Cardiac muscle cell (in vitro differentiated cells and primary cell): ENCODE measurements around the gene TENT5C. TPM values are rescaled to one million over a fixed set of nuclear protein-coding genes. Genes with fewer than 3 reads are reported as not detected.

Source experiments
- DNase-seq, 2 donors: peaks; one replicate each; pipeline versions ENCODE4 v3.0.0 to v3.0.0-alpha.2; 2010 to 2017; ENCODE audit warnings: low read depth in 1 of 2, low spot score in 1 of 2
- H3K27ac ChIP-seq: fragments of 200-600 bp; sonication (generic); 2 replicates; pipeline ENCODE4 v1.5.1; 2016
- H3K27me3 ChIP-seq: fragments of 200-600 bp; sonication (generic); 2 replicates; pipeline ENCODE4 v1.6.0; 2016; ENCODE audit warnings: control low read depth
- H3K36me3 ChIP-seq: fragments of 200-600 bp; sonication (generic); 2 replicates; pipeline ENCODE4 v1.5.1; 2016; ENCODE audit warnings: control low read depth
- H3K4me1 ChIP-seq: fragments of 200-600 bp; sonication (generic); 2 replicates; pipeline ENCODE4 v1.8.1; 2017; ENCODE audit warnings: low read depth, mild to moderate bottlenecking, mixed run types
- H3K4me3 ChIP-seq: fragments of 200-600 bp; sonication (generic); 2 replicates; pipeline ENCODE4 v1.5.1; 2016; ENCODE audit warnings: mild to moderate bottlenecking
- H3K9me3 ChIP-seq: fragments of 200-600 bp; sonication (generic); 2 replicates; pipeline ENCODE4 v1.5.1; 2017; ENCODE audit warnings: low read depth, mild to moderate bottlenecking, control low read depth
- polyA plus RNA-seq: library from polyadenylated mRNA; unstranded; fragments of >200 nt; fragmentation: Nextera tagmentation; extraction: Ambion mirVana; gene quantifications from 2 replicates; pipeline ENCODE4 v1.2.1, GENCODE V29; 2016
- total RNA-seq: library from RNA; depleted of rRNA; stranded (reverse); fragments of >200 nt; gene quantifications from 2 replicates; pipeline ENCODE4 v1.2.3, GENCODE V29; 2016
- TF ChIP-seq, protein P1 (sequence below): IDR thresholded peaks from 2 replicates; pipeline ENCODE4 v1.5.1; 2012; ENCODE audit warnings: low read depth, mild to moderate bottlenecking, low read length

The TENT5C gene
- total and polyA plus RNA-seq, 2 experiments from 2014 or later = 0.63 to 1.1 TPM

DNA sequence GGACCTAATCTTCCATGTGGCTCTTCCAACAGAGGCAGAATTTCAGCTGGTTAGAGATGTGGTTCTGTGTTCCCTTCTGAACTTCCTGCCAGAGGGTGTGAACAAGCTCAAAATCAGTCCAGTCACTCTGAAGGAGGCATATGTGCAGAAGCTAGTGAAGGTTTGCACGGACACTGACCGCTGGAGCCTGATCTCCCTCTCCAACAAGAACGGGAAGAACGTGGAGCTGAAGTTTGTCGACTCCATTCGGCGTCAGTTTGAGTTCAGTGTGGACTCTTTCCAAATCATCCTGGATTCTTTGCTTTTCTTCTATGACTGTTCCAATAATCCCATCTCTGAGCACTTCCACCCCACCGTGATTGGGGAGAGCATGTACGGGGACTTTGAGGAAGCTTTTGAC, 17.3 kb downstream of the TENT5C start:
- no peaks in the 10 kb centered on the region for H3K27me3 ChIP-seq

DNA sequence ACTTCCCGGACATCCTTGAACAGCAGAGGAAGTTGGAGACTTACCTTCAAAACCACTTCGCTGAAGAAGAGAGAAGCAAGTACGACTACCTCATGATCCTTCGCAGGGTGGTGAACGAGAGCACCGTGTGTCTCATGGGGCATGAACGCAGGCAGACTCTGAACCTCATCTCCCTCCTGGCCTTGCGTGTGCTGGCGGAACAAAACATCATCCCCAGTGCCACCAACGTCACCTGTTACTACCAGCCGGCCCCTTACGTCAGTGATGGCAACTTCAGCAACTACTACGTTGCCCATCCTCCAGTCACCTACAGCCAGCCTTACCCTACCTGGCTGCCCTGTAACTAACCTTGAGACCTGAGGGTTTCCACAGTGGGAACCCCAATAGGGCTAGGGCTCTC, 17.9 kb downstream of the TENT5C start:
- H3K27me3 ChIP-seq = no peaks in the 10 kb centered on the region
- H3K4me3 ChIP-seq = no peak overlapping the region
- TF ChIP-seq, protein P1, sequence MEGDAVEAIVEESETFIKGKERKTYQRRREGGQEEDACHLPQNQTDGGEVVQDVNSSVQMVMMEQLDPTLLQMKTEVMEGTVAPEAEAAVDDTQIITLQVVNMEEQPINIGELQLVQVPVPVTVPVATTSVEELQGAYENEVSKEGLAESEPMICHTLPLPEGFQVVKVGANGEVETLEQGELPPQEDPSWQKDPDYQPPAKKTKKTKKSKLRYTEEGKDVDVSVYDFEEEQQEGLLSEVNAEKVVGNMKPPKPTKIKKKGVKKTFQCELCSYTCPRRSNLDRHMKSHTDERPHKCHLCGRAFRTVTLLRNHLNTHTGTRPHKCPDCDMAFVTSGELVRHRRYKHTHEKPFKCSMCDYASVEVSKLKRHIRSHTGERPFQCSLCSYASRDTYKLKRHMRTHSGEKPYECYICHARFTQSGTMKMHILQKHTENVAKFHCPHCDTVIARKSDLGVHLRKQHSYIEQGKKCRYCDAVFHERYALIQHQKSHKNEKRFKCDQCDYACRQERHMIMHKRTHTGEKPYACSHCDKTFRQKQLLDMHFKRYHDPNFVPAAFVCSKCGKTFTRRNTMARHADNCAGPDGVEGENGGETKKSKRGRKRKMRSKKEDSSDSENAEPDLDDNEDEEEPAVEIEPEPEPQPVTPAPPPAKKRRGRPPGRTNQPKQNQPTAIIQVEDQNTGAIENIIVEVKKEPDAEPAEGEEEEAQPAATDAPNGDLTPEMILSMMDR = no peak
- no peak for DNase-seq
- H3K9me3 ChIP-seq = no peaks in the 10 kb centered on the region
- H3K36me3 ChIP-seq = no peaks in the 10 kb centered on the region
- no peaks in the 10 kb centered on the region for H3K4me1 ChIP-seq
- H3K27ac ChIP-seq = no peak overlapping the region

More for the DNA sequence above, 17.3 kb downstream of the TENT5C start:
- H3K4me3 ChIP-seq = no peak overlapping the region
- H3K36me3 ChIP-seq = no peaks in the 10 kb centered on the region
- no peaks in the 10 kb centered on the region for H3K4me1 ChIP-seq
- no peaks in the 10 kb centered on the region for H3K9me3 ChIP-seq
- TF ChIP-seq, protein P1 = no peak
- no peak overlapping the region for H3K27ac ChIP-seq
- DNase-seq = no peak

DNA sequence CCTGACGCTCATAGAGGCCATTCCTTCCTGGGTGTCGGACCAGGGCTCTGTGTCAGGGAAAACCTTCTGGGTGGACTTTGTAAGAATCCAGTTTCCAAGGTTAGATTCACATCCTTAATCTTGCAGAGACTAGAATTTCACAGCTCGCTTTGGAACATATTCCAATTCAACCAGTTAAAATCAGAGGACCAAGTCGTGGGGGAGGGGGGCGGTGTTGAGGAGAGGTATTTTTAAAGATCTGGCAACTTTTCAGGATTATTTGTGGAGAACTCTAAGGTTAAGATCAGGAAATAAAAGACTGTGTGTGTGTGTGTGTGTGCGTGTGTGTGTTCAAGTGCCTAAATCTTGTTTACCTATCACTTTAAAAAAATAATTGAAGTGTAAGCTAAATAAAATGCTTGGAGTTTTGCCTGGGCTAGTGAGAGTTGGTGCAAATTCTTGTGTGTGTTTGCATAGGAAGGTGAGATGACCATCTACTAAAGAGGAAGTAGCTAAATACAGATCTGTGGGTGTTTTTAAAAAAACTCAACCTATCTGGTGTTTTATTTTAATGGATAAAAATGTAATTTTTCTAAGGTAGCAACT, 21.8 kb downstream of the TENT5C start:
- no peak for DNase-seq
- no peaks in the 10 kb centered on the region for H3K27me3 ChIP-seq
- H3K27ac ChIP-seq = no peak overlapping the region
- no peaks in the 10 kb centered on the region for H3K36me3 ChIP-seq
- TF ChIP-seq, protein P1 = no peak
- H3K4me1 ChIP-seq = peaks cover 14% of the 10 kb centered on the region
- H3K4me3 ChIP-seq = no peak overlapping the region
- H3K9me3 ChIP-seq = no peaks in the 10 kb centered on the region

DNA sequence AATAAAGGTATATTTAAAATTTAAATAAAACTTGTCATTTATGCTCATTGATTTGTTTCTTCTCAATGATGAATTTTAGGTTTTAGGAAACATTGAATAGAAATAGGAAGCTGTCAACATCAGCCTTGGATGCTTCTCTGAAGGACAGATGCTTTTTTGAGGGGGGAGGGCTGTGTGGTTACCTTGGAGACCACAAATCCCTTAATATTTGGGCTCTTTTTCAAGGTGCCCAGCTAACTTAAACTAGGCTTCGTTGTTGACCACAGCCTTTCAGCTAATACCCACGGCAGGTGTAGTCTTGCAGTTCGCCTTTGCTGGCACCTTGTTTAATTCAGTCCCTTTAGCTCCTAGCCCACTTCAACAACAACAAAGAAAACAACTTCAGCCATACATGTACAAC, 22.5 kb downstream of the TENT5C start:
- DNase-seq = no peak
- no peak overlapping the region for H3K4me3 ChIP-seq
- peaks cover 14% of the 10 kb centered on the region for H3K4me1 ChIP-seq
- no peaks in the 10 kb centered on the region for H3K36me3 ChIP-seq
- no peak overlapping the region for H3K27ac ChIP-seq
- no peaks in the 10 kb centered on the region for H3K9me3 ChIP-seq
- TF ChIP-seq, protein P1 = no peak
- no peaks in the 10 kb centered on the region for H3K27me3 ChIP-seq

DNA sequence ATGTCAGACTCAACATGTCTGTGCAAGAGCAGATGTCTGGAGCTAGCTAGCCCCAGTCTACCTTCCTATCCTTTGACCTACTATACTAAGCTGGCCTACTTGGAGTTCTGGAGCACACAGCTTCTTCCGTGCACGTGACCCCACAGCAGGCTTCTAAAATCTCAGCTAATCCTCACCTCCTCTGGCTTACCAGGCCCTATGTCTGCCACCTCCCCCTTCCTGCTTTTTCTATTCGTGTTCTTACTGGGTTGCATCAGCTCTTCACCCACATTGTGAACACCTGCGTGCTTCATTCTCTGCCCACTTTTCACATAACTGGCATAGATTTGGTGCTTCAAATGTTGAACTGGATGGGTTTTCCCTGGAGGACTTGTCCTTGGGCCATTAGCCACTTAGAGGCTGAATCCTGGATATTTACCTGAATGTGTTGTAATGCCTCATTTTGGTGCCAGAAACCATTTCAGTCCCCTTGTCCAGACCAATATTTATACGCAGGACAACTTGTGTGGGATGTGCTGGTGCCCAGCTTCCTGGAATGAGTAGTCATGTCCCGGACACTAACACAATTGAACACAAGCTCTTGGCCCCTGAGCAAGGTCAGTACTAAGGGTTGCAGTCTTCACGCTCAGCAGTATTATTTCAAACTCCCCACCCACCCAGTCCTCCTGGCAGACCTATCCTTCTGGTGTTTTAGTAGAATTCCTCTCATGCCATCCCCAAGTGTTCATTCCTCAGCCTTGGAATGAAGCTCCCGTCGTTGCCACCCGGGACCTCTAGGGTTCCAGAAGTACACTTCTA, 24.0 kb downstream of the TENT5C start:
- Histone ChIP-seq H3K9me3 (no peaks in the 10 kb centered on the region), H3K4me3 (no peak overlapping the region), H3K27me3 (no peaks in the 10 kb centered on the region), H3K27ac (no peak overlapping the region), H3K36me3 (no peaks in the 10 kb centered on the region), H3K4me1 (peaks cover 14% of the 10 kb centered on the region)
- TF ChIP-seq, protein P1 = no peak
- no peak for DNase-seq
